B cell (primary cell): Measurements from ENCODE around the gene CROCC.

Experiments
- CTCF ChIP-seq: fragments of 200-600 bp; IDR thresholded peaks from one replicate; pipeline ENCODE4 v1.8.0; 2022; ENCODE audit warnings: antibody characterized with exemption, mild to moderate bottlenecking
- EZH2 ChIP-seq: IDR thresholded peaks from 2 replicates; pipeline ENCODE4 v1.6.1; 2012; ENCODE audit warnings: borderline replicate concordance, low read depth, mild to moderate bottlenecking, moderate library complexity, low read length; ENCODE audit not compliant: insufficient read depth, poor library complexity, severe bottlenecking

- TF ChIP-seq CTCF (no peak), EZH2 (no peak)
These were observed 3.4 kb upstream of the CROCC start for GRCh38 chr1:16918371-16918770.
